HG03520 (cell line): ENCODE data around the gene NFATC2.
"Not testable (repeated sequence)": the region's sequence is repeated elsewhere in the genome, so short reads cannot be mapped to it uniquely, and the experiment has no call there.

Experiments
- ATAC-seq: cut with Tn5 transposase; IDR thresholded peaks from one replicate; pipeline ENCODE4 v1.9.1; 2021; ENCODE audit warnings: mild to moderate bottlenecking, moderate library complexity; ENCODE audit not compliant: unreplicated experiment

The NFATC2 gene

DNA sequence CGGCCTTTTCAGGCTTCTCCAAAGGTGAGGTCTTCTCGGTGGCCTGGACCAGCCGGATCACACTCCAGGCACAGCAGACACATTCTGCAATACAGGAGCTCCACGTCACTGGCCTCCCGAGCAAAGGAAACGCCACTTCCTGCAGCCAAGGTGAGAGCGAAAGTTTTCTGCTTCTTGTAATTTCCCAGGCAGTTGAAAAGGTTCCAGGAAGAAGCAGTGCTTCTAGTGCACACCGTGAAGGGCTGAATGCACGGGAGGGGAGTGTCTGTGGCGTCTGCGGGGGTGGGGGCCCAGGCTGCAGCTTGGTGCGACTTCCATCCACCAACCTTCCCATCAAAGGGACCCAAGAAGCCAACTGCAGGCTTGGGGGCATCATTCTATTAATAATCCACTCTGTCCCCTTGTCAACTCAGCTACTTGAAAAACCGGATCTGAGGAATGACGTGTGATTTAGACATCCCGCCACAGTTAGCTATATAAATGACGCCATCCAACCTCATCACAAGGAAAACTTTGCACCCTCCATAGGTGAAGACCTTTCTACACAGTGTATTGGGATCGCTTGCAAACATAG, 61.1 kb downstream of the NFATC2 start:
- ATAC-seq, result no peak

DNA sequence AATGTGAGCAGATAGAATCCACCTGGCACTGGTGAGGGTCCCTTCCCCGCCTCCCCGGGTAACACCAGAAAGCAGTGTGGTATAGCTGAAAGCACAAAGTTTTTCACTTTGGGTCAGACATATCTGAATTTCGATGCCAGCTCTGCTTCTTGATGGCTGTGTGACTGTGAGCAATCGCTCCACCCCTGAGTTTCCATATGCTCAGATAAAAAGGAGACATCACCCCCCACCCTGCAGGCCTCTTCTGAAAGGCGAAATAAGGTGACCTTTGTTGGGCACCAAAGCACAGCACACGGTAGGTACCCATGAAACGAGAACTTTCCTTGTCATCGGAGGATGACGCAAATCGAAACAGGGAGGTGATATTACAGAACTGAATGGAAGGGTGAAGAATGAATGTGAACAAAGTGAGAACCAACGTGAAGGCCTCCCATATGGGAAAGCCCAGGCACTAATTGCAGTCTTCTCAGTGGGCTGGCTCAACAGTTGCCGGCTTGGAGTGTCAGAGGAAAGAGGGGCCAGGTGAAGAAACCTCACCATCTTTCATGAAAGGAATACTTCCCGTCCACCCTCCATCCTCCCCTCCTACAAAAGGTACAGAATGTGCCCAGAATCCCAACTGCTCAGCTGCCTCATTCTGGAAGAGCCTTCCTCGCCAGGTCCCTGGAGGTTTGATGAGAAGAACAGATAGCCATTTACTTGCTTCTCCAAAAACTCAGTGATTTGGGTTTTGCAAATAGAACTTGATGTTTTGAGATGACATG, 61.8 kb downstream of the NFATC2 start:
- peak; percentile 60 for ATAC-seq

GRCh38 chr20:51476106-51476505, 66.4 kb downstream of the NFATC2 start:
- ATAC-seq, result not testable (repeated sequence)

DNA sequence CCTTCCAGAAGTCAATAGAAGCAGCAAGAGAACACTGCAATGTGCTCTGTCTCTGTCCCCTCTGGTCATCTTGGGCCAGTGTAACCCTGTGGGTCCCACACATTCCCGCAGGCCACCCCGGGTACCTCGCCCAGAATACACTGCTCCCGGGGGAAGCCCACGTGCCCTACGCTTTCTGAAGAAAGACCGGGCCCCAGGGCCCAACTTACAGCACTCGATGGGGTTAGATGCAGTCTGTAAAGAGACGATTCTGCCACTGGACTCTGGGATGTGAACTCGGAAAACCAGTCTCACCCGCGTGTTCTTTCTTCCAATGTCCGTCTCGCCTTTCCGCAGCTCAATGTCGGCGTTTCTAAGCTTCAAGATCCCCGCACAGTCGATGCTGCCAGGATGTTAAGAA, 68.7 kb downstream of the NFATC2 start:
- no peak for ATAC-seq

- no peak for ATAC-seq
Measured at GRCh38 chr20:51473256-51473655, 69.3 kb downstream of the NFATC2 start.

DNA sequence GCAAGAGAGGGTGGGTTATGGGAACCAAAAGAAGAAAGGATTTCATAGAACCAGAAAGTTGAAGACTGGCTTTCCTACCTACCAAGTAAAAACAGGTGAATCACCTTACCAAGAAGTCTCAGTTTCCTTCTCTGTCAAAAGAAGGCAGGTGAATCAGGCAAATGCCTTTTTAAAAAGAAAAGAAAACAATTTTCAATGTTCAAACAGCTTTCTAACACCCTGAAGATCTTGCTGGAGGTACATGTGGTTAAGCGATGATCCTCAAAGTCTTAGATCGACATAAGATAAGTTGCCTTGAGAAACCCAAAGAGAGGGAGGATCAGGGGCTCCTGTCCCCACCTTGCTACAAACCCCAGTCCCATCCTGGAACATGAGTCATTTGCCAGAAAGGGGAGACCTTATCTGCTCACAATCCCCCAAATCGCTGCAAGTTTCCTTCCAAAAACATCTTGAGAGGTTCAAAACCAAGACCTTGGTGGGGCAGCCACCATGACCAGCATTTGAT, 71.6 kb downstream of the NFATC2 start:
- ATAC-seq, result no peak

- no peak for ATAC-seq
Measured at GRCh38 chr20:51470499-51470820, 72.1 kb downstream of the NFATC2 start.

DNA sequence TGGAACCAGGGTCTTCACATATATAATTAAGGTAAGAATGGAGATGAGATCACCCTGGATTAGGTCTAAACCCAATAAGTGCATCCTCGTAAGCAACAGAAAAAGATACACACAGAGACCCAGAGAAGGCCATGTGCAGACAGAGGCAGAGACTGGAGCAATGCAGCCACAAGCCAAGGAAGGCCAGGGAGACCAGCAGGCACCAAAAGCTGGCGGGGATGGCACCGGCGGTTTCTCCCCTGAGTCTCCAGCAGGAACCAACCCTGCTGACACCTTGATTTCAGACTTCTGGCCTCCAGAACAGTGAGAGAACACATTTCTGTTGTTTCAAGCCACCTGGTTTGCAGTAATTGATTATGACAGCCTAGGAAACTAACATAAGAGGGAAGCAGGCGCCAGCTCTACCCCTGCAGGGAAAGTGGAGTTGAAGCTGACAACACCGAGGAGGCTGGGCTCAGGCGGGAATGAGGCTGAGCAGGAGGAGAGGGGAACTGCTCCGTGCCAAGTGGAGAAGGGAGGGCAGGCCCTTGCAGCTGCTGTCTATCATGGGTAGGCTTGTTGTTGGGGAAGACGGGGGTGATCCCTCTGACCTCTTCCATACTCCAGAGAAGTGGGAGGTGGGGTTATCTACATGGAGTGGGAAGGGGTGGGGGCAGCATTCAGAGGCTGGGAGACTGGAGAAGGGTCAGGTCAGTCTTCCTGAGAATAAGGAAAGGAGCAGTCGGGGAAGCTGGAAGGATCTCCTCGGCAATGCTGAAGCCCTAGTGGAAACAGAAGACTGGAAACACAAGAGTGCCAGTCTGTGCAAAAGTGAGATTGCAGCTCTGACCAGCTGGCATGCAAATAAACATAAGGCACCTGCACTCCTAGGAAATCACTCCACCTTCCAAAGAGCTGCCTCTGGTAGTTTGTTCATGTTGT, 72.7 kb downstream of the NFATC2 start:
- ATAC-seq, result no peak

GRCh38 chr20:51469046-51469445, 73.5 kb downstream of the NFATC2 start:
- ATAC-seq, result no peak

GRCh38 chr20:51468636-51469035, 73.9 kb downstream of the NFATC2 start:
- no peak for ATAC-seq

- ATAC-seq, result no peak
Measured at GRCh38 chr20:51467956-51468626, 74.4 kb downstream of the NFATC2 start.

GRCh38 chr20:51463998-51464397, 78.5 kb downstream of the NFATC2 start:
- no peak for ATAC-seq

- ATAC-seq, result no peak
Measured at GRCh38 chr20:51463560-51463959, 79.0 kb downstream of the NFATC2 start.

DNA sequence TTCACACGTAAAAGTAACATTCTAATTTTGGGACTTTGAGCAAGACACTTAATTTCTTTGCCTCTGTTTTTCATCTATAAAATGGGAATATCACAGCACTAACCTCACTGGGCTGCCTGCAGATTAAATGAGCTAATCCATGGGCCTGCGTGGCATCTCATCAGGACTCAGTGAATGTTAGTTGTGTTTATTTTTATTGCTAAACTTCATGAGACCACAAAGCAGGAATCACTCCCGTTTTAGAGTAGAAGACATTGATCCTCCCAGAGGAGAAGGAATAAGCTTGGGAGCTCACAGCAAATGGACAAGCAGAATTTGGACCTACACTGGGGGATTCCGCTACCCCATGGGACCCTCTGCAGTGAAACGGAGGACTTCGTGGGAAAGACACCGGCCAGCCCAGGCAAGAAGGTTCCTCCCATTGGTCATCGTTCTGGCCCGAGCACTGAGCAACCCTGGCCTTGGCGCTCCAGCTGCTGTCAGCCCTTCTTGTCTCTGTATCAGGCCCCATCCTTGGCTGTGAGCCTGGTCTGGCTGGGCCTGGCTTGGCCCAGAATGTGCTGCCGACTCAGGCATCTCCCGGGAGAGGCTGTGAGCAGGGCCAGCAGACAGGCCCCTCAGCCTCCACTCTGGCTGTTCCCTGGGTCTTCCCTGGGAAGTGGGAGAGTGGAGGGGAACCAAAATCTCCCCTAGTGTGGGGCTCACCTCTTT, 79.8 kb downstream of the NFATC2 start:
- ATAC-seq, result no peak

DNA sequence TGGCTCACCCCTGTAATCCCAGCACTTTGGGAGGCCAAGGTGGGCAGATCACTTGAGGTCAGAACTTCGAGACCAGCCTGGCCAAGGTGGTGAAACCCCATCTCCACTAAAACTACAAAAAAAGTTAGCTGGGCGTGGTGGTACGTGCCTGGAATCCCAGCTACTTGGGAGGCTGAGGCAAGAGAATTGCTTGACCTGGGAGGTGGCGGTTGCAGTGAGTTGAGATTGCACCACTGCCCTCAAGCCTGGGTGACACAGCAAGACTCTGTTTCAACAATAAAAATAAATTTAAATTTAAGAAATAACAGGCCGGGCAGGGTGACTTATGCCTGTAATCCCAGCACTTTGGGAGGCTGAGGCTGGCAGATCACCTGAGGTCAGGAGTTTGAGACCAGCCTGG, 80.7 kb downstream of the NFATC2 start:
- not testable (repeated sequence) for ATAC-seq

DNA sequence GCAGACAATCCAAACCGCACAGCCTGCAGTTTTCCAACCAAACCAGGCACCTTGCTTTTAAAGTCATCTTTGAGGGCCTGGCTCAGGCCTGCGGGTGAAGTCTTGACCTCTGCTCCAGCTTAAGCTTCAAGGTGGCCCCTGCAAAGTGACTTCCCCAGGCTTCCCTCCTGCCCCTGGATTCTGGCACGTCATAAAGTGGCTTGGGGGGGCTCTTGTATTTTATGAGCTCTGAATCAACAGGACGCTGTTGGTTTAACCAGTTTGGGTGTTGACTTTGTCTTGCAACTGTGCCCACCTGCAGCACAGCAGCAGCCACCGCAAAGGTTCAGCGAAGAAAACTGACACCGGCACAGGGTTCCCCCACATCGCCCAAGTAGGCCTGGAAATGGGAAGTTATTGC, 81.2 kb downstream of the NFATC2 start:
- no peak for ATAC-seq

DNA sequence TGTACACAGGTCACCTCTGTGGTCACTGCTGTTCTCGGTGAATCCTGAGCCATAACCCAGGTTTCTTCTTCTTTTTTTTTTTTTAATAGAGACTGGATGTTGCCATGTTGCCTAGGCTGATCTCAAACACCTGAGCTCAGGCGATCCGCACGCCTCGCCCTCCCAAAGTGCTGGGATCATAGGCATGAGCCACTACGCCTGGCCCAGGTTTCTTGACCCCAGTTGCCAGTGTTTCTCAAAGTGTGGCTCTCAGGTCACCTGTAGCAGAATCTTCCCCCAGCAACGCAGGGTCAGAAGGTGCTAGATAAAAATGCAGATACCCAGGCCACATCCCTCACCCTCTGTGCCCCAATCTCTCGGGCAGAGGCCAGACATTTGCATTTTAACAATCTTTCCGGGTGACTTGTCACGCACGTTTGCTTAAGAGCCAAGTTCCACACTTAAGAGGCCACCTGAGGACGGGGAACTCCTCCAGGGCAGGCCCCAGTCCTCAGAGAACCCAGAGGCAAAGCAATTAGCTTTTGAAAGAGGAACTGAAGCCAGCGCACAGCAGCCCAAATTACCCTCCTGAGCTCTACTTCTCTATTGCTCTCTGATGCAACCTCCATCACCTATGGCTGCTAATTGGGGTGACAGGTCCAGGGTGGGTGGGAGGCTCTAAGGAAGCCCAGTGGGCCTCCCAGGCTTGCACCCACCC, 81.8 kb downstream of the NFATC2 start:
- ATAC-seq, result peak; percentile 90

GRCh38 chr20:51460163-51460562, 82.4 kb downstream of the NFATC2 start:
- ATAC-seq, result no peak

- no peak for ATAC-seq
Measured at GRCh38 chr20:51458751-51459439, 83.6 kb downstream of the NFATC2 start.
